ENCODE data around the gene ACTG2.

The ACTG2 gene

DNA sequence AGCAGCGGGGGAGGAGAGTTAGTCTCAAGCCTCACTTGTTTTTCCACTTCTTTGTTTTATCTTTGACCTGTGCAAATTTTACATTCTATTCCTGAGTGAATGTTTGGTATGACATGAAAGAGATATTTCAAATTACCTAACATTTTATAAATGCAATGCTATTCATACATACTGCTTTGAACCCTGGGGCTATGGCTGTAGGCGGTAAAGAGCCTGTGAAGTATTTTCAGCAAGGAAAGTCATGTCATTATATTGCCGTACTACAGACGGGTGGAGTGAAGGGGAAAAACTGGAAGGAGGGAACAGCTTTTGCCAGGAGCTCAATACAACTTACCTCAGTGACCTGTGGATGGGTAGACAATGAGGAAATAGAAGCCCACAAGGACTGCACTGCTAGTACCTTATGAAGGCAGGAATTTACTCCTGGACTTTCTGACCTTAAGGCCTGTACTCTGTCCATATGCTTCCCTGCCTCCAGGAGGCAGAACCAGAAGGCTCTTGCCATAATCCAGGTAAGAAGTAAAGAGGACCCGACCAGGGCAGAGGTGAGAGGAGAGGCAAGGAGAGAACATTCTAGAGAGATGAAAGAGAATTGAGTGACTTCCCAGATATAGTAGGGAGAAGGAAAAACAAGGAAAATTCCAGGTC lies 63.5 kb downstream of the ACTG2 start:
- no peak overlapping the region for H3K4me3 ChIP-seq (ENCODE audit: low read length, poor library complexity, severe bottlenecking)
- no peaks in the 10 kb centered on the region for H3K9me3 ChIP-seq (ENCODE audit: insufficient read depth, low read depth, low read length)
- H2AFZ ChIP-seq (ENCODE audit: low read length): no peak overlapping the region
- H3K79me2 ChIP-seq (ENCODE audit: insufficient read depth, low read length): no peaks in the 10 kb centered on the region
- H3K27me3 ChIP-seq (ENCODE audit: insufficient read depth, low read length, poor library complexity, severe bottlenecking): no peaks in the 10 kb centered on the region
- no peaks in the 10 kb centered on the region for H3K4me1 ChIP-seq (ENCODE audit: insufficient read depth, low read length, poor library complexity, severe bottlenecking)
- no peak overlapping the region for H3K4me2 ChIP-seq (ENCODE audit: low read depth, low read length, poor library complexity, severe bottlenecking)
- H3F3A ChIP-seq (ENCODE audit: low read depth): no peaks in the 10 kb centered on the region
- TF ChIP-seq, protein P1, sequence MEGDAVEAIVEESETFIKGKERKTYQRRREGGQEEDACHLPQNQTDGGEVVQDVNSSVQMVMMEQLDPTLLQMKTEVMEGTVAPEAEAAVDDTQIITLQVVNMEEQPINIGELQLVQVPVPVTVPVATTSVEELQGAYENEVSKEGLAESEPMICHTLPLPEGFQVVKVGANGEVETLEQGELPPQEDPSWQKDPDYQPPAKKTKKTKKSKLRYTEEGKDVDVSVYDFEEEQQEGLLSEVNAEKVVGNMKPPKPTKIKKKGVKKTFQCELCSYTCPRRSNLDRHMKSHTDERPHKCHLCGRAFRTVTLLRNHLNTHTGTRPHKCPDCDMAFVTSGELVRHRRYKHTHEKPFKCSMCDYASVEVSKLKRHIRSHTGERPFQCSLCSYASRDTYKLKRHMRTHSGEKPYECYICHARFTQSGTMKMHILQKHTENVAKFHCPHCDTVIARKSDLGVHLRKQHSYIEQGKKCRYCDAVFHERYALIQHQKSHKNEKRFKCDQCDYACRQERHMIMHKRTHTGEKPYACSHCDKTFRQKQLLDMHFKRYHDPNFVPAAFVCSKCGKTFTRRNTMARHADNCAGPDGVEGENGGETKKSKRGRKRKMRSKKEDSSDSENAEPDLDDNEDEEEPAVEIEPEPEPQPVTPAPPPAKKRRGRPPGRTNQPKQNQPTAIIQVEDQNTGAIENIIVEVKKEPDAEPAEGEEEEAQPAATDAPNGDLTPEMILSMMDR (conservative IDR thresholded peaks at IDR 0.05; ENCODE audit: low read length): no peak
- no peak for TF ChIP-seq EZH2phosphoT487 (IDR thresholded peaks at IDR 0.05; ENCODE audit: borderline replicate concordance)
- no peaks in the 10 kb centered on the region for H3K9me2 ChIP-seq (replicated peaks; ENCODE audit: low read depth, low read length)
- no peak overlapping the region for H3K9ac ChIP-seq (ENCODE audit: low read depth, low read length, poor library complexity, severe bottlenecking)
- no peaks in the 10 kb centered on the region for H4K20me1 ChIP-seq (ENCODE audit: insufficient read depth, low read length, poor library complexity, severe bottlenecking)
- H3K36me3 ChIP-seq (ENCODE audit: insufficient read depth, low read length): peaks cover 60% of the 10 kb centered on the region

DNA sequence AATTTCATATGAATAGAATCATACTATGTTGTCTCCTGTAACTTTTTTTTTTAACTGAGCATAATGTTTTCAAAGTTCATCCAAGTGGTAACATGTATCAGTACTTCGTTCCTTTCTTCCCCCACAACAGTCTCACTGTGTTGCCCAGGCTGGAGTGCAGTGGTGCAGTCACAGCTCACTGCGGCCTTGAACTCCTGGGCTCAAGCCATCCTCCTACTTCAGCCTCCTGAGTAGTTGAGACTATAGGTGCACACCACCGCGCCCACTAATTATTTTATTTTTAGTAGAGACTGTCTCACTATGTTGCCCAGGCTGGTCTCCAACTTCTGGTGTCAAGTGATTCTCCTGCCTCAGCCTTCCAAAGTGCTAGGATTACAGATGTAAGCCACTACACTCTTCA lies 68.5 kb downstream of the ACTG2 start:
- Histone ChIP-seq H3K36me3 (ENCODE audit: insufficient read depth, low read length) (peaks cover 30% of the 10 kb centered on the region), H3K27me3 (ENCODE audit: insufficient read depth, low read length, poor library complexity, severe bottlenecking) (no peaks in the 10 kb centered on the region), H3K9me3 (ENCODE audit: insufficient read depth, low read depth, low read length) (peaks cover 3% of the 10 kb centered on the region; the same call in 1 of the 2 replicates), H4K20me1 (ENCODE audit: insufficient read depth, low read length, poor library complexity, severe bottlenecking) (no peaks in the 10 kb centered on the region), H3K79me2 (ENCODE audit: insufficient read depth, low read length) (no peaks in the 10 kb centered on the region), H3K9me2 (replicated peaks; ENCODE audit: low read depth, low read length) (no peaks in the 10 kb centered on the region), H3K9ac (ENCODE audit: low read depth, low read length, poor library complexity, severe bottlenecking) (no peak overlapping the region), H3K4me3 (ENCODE audit: low read length, poor library complexity, severe bottlenecking) (no peak overlapping the region), H3K4me2 (ENCODE audit: low read depth, low read length, poor library complexity, severe bottlenecking) (no peak overlapping the region), H3K4me1 (ENCODE audit: insufficient read depth, low read length, poor library complexity, severe bottlenecking) (peaks cover 17% of the 10 kb centered on the region), H2AFZ (ENCODE audit: low read length) (no peak overlapping the region), H3F3A (ENCODE audit: low read depth) (peaks cover 3% of the 10 kb centered on the region; the same call in 1 of the 2 replicates)
- TF ChIP-seq, protein P1 (conservative IDR thresholded peaks at IDR 0.05; ENCODE audit: low read length): no peak
- no peak for TF ChIP-seq EZH2phosphoT487 (IDR thresholded peaks at IDR 0.05; ENCODE audit: borderline replicate concordance)

DNA sequence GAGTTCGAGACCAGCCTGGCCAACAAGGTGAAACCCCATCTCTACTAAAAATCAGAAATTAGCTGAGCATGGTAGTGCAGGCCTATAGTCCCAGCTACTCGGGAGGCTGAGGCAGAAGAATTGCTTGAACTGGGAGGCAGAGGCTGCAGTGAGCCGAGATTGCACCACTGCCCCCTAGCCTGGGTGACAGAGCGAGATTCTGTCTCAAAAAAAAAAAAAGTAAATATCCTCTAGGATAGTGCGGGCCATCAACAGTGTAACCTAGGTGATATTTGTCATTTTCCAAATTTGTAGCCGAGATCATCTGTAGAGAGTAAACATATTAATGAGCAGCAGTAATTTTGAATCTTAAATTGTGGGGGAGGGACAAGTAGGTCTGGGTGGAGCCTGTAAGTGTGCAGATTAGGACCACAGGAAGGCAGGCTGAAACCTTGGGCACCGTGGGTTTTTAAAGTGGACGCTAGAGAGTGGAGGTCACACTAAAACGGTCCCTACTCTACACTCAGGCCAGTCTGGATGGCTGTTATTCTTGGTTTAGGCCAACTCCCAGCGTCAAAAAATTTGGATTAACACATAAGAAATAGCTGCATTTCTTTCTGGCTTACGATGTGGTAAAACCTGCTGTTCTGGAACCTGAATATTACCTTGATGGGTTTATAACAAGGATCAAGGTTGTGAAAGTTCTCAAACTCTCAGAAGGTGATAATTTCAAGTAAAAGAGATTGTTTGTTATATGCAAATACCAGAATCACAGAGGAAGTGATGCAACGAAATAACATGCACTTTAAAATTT lies 69.2 kb downstream of the ACTG2 start:
- no peaks in the 10 kb centered on the region for H3K9me2 ChIP-seq (replicated peaks; ENCODE audit: low read depth, low read length)
- no peak for TF ChIP-seq EZH2phosphoT487 (IDR thresholded peaks at IDR 0.05; ENCODE audit: borderline replicate concordance)
- no peak overlapping the region for H2AFZ ChIP-seq (ENCODE audit: low read length)
- H3K79me2 ChIP-seq (ENCODE audit: insufficient read depth, low read length): no peaks in the 10 kb centered on the region
- H3K27me3 ChIP-seq (ENCODE audit: insufficient read depth, low read length, poor library complexity, severe bottlenecking): no peaks in the 10 kb centered on the region
- peaks cover 24% of the 10 kb centered on the region for H3K36me3 ChIP-seq (ENCODE audit: insufficient read depth, low read length)
- H3K4me3 ChIP-seq (ENCODE audit: low read length, poor library complexity, severe bottlenecking): no peak overlapping the region
- peaks cover 3% of the 10 kb centered on the region; the same call in 1 of the 2 replicates for H3F3A ChIP-seq (ENCODE audit: low read depth)
- H3K9ac ChIP-seq (ENCODE audit: low read depth, low read length, poor library complexity, severe bottlenecking): no peak overlapping the region
- H3K4me1 ChIP-seq (ENCODE audit: insufficient read depth, low read length, poor library complexity, severe bottlenecking): peaks cover 22% of the 10 kb centered on the region
- no peaks in the 10 kb centered on the region for H4K20me1 ChIP-seq (ENCODE audit: insufficient read depth, low read length, poor library complexity, severe bottlenecking)
- no peak overlapping the region for H3K4me2 ChIP-seq (ENCODE audit: low read depth, low read length, poor library complexity, severe bottlenecking)
- H3K9me3 ChIP-seq (ENCODE audit: insufficient read depth, low read depth, low read length): peaks cover 3% of the 10 kb centered on the region; the same call in 1 of the 2 replicates

Measured in Loucy (cell line).